H1 (cell line): Measurements from ENCODE around the gene ZBTB40. TPM values are rescaled to one million over a fixed set of nuclear protein-coding genes. Genes with fewer than 3 reads are reported as not detected.
A peak's percentile ranks its signal among the peaks of the same experiment; 100 is the strongest.

Experiments used
- CTCF ChIA-PET: fragments of 300-600 bp; sonication (Branson Sonifier 250); formaldehyde crosslinking; loops from one replicate; lab custom pipeline; 2021; ENCODE audit not compliant: partially characterized antibody; lab: Charles Lee
- POLR2A ChIA-PET: fragments of 300-600 bp; sonication (Branson Sonifier 250); formaldehyde crosslinking; loops from one replicate; lab custom pipeline; 2021; ENCODE audit warnings: inconsistent platforms; ENCODE audit not compliant: partially characterized antibody; lab: Charles Lee
- DNase-seq, 2 experiments: peaks; one replicate each; pipeline versions ENCODE4 v3.0.0 to v3.0.0-alpha.2; 2010 to 2022; ENCODE audit warnings: low spot score in 2 of 2, low read depth in 1 of 2, mixed read lengths in 1 of 2
- FAIRE-seq: peaks from 2 replicates; lab custom pipeline; 2011; peaks lifted over from hg19 to GRCh38; lab: Jason Lieb, UNC
- H2AFZ ChIP-seq: 2 replicates; pipeline ENCODE4 v1.8.1; 2012; ENCODE audit warnings: low read length, inconsistent platforms
- H2AK5ac ChIP-seq: 2 replicates; pipeline ENCODE4 v1.6.1; 2013; ENCODE audit warnings: low read depth, low read length
- H2BK120ac ChIP-seq: replicated peaks from 2 replicates; pipeline ENCODE3; 2013; ENCODE audit warnings: low read depth, low read length, inconsistent platforms
- H2BK12ac ChIP-seq: 2 replicates; pipeline ENCODE4 v1.6.1; 2013; ENCODE audit warnings: low read depth, low read length
- H2BK15ac ChIP-seq: 2 replicates; pipeline ENCODE4 v1.6.1; 2013; ENCODE audit warnings: low read length
- H2BK20ac ChIP-seq: 2 replicates; pipeline ENCODE4 v1.6.1; 2013; ENCODE audit warnings: low read length
- H2BK5ac ChIP-seq: 2 replicates; pipeline ENCODE4 v1.6.1; 2013; ENCODE audit warnings: low read depth, low read length
- H3K14ac ChIP-seq: 2 replicates; pipeline ENCODE4 v1.6.1; 2013; ENCODE audit warnings: inconsistent platforms; ENCODE audit not compliant: insufficient read length
- H3K18ac ChIP-seq: 2 replicates; pipeline ENCODE4 v1.6.1; 2013; ENCODE audit warnings: low read length; ENCODE audit errors: extremely low read depth
- H3K23ac ChIP-seq: 2 replicates; pipeline ENCODE4 v1.6.1; 2013; ENCODE audit warnings: inconsistent platforms; ENCODE audit not compliant: insufficient read length
- H3K23me2 ChIP-seq: 2 replicates; pipeline ENCODE4 v1.6.1; 2013; ENCODE audit warnings: low read depth, low read length
- H3K27ac ChIP-seq: 2 replicates; pipeline ENCODE4 v1.6.1; 2011; ENCODE audit warnings: low read depth, low read length, inconsistent platforms
- H3K27me3 ChIP-seq, 4 experiments: replicated peaks in 1 of 4; 1 replicate in 1 of 4; 2 replicates in 3 of 4; pipeline versions ENCODE4 v1.6.1 to v1.8.1; 2011 to 2013; ENCODE audit warnings: low read length in 3 of 4, mild to moderate bottlenecking in 3 of 4, inconsistent platforms in 2 of 4, mixed read lengths in 2 of 4, moderate library complexity in 1 of 4; ENCODE audit not compliant: control insufficient read depth in 3 of 4, insufficient read depth in 3 of 4; ENCODE audit errors: extremely low read depth in 1 of 4
- H3K36me3 ChIP-seq, 4 experiments: 2 replicates each; pipeline versions ENCODE4 v1.6.1 to v1.8.1; 2011 to 2013; ENCODE audit warnings: mild to moderate bottlenecking in 4 of 4, low read length in 3 of 4, moderate library complexity in 2 of 4, control low read depth in 1 of 4, inconsistent platforms in 1 of 4; ENCODE audit not compliant: insufficient read depth in 4 of 4, control insufficient read depth in 2 of 4
- H3K4ac ChIP-seq: replicated peaks from 2 replicates; pipeline ENCODE3; 2013; ENCODE audit warnings: low read length, low read depth, mixed read lengths, inconsistent platforms; ENCODE audit not compliant: insufficient read length
- H3K4me1 ChIP-seq, 4 experiments: replicated peaks in 1 of 4; 1 replicate in 1 of 4; 2 replicates in 3 of 4; pipeline versions ENCODE4 v1.6.1 to v1.8.1; 2011 to 2013; ENCODE audit warnings: low read length in 3 of 4, inconsistent platforms in 2 of 4, mixed read lengths in 1 of 4; ENCODE audit not compliant: insufficient read depth in 4 of 4, control insufficient read depth in 3 of 4
- H3K4me2 ChIP-seq, 2 experiments: 2 replicates each; pipeline versions ENCODE4 v1.6.1 to v1.8.1; 2011 to 2013; ENCODE audit warnings: low read depth in 2 of 2, low read length in 2 of 2, control low read depth in 1 of 2, inconsistent platforms in 1 of 2, mild to moderate bottlenecking in 1 of 2; ENCODE audit not compliant: insufficient read depth in 1 of 2
- H3K4me3 ChIP-seq, 4 experiments: fragments of 200-600, 300-600 bp in 1 of 4; sonication (generic), shearing (Covaris generic), sonication (Bioruptor Twin) in 1 of 4; 2 replicates each; pipeline versions ENCODE4 v1.5.1 to v1.8.1; 2011 to 2016; ENCODE audit warnings: low read length in 4 of 4, low read depth in 3 of 4, control low read depth in 2 of 4, inconsistent platforms in 2 of 4, mild to moderate bottlenecking in 2 of 4, mixed read lengths in 1 of 4, moderate library complexity in 1 of 4; ENCODE audit not compliant: insufficient read depth in 2 of 4; ENCODE audit errors: extremely low read depth in 1 of 4
- H3K56ac ChIP-seq: replicated peaks from 2 replicates; pipeline ENCODE3; 2013; ENCODE audit warnings: low read depth, mild to moderate bottlenecking, mixed read lengths, low read length, inconsistent platforms; ENCODE audit not compliant: insufficient read length
- H3K79me1 ChIP-seq: 2 replicates; pipeline ENCODE4 v1.6.1; 2013; ENCODE audit warnings: low read depth, low read length, control low read depth
- H3K79me2 ChIP-seq, 2 experiments: 2 replicates each; pipeline versions ENCODE4 v1.6.1 to v1.8.1; 2012 to 2013; ENCODE audit warnings: low read length in 2 of 2, mild to moderate bottlenecking in 2 of 2, inconsistent platforms in 1 of 2; ENCODE audit not compliant: insufficient read depth in 2 of 2, control insufficient read depth in 1 of 2
- H3K9ac ChIP-seq, 4 experiments: replicated peaks in 1 of 4; 1 replicate in 1 of 4; 2 replicates in 3 of 4; pipeline versions ENCODE4 v1.6.1 to v1.8.1; 2011 to 2013; ENCODE audit warnings: low read depth in 3 of 4, low read length in 3 of 4, control low read depth in 2 of 4, mild to moderate bottlenecking in 2 of 4, moderate library complexity in 2 of 4, inconsistent platforms in 1 of 4; ENCODE audit errors: extremely low read depth in 1 of 4
- H3K9me3 ChIP-seq, 2 experiments: 2 replicates each; pipeline versions ENCODE4 v1.6.1 to v1.8.1; 2012 to 2013; ENCODE audit warnings: mild to moderate bottlenecking in 2 of 2, moderate library complexity in 2 of 2, control low read depth in 1 of 2, inconsistent platforms in 1 of 2, low read depth in 1 of 2, low read length in 1 of 2, mixed read lengths in 1 of 2; ENCODE audit not compliant: insufficient read depth in 2 of 2
- H4K20me1 ChIP-seq, 2 experiments: replicated peaks in 1 of 2; 2 replicates each; pipeline versions ENCODE3 to v1.8.1; 2011 to 2013; ENCODE audit warnings: inconsistent platforms in 2 of 2, low read length in 2 of 2, mild to moderate bottlenecking in 1 of 2; ENCODE audit not compliant: insufficient read depth in 2 of 2, control insufficient read depth in 1 of 2
- H4K5ac ChIP-seq: 2 replicates; pipeline ENCODE4 v1.6.1; 2013; ENCODE audit warnings: low read length, low read depth, mixed read lengths, inconsistent platforms; ENCODE audit not compliant: insufficient read length
- H4K8ac ChIP-seq: 2 replicates; pipeline ENCODE4 v1.8.0; 2013; ENCODE audit warnings: mild to moderate bottlenecking, moderate library complexity, low read length, inconsistent platforms; ENCODE audit not compliant: insufficient read depth; ENCODE audit errors: extremely low read depth
- H4K91ac ChIP-seq: replicated peaks from 2 replicates; pipeline ENCODE3; 2013; ENCODE audit warnings: low read length, mixed read lengths, inconsistent platforms; ENCODE audit not compliant: insufficient read length
- CBX5 ChIP-seq: fragments of 300-800, 300-1000 bp; sonication (generic); IDR thresholded peaks from 2 replicates; pipeline ENCODE4 v1.7.1; 2016; ENCODE audit warnings: antibody characterized with exemption, low read length, low read depth
- CBX8 ChIP-seq: fragments of 300-800, 300-1000 bp; sonication (generic); IDR thresholded peaks from 2 replicates; pipeline ENCODE4 v1.7.1; 2016; ENCODE audit warnings: low read depth, low read length, borderline replicate concordance
- CHD1 ChIP-seq: IDR thresholded peaks from 2 replicates; pipeline ENCODE4 v1.6.1; 2012; ENCODE audit warnings: low read depth, low read length, improper control_type of control experiment
- SAP30 ChIP-seq: fragments of 300-600 bp; sonication (generic); IDR thresholded peaks from 2 replicates; pipeline ENCODE4 v1.7.1; 2012; ENCODE audit warnings: low read length, moderate library complexity, mild to moderate bottlenecking, inconsistent platforms; ENCODE audit not compliant: insufficient read depth, insufficient replicate concordance
- WGBS, 2 experiments: shearing (Covaris generic) in 1 of 2; methylation state at CpG; one replicate each; pipeline versions ENCODE4 v1.1.6 to v1.1.7; 2013 to 2015; ENCODE audit warnings: low lambda C conversion rate in 2 of 2, mixed read lengths in 2 of 2, inconsistent platforms in 1 of 2, low coverage in 1 of 2, missing lambda C conversion rate in 1 of 2; ENCODE audit not compliant: insufficient replicate concordance in 2 of 2, insufficient coverage in 1 of 2, insufficient read length in 1 of 2; ENCODE audit errors: extremely low coverage in 1 of 2, missing lambda C conversion rate in 1 of 2; 5-methylcytosine and 5-hydroxymethylcytosine counted together
- polyA plus RNA-seq, 7 experiments: library from polyadenylated mRNA; depleted of rRNA in 3 of 7; stranded (reverse) in 5 of 7; unstranded in 2 of 7; fragments of >200 nt in 5 of 7; fragments of 200-250 nt in 2 of 7; gene quantifications; 1 replicate in 5 of 7; 2 replicates in 1 of 7; 4 replicates in 1 of 7; pipeline versions ENCODE4 v1.2.1 to v1.2.3, GENCODE V29; 2011 to 2013; ENCODE audit warnings: missing spikeins in 2 of 7, mixed read lengths in 2 of 7
- total RNA-seq: library from RNA; stranded (reverse); fragmentation: NEBNext Ultra II Directional; extraction: Animal tissue kit (Norgen Biotek cat#: 25700); gene quantifications from 2 replicates; pipeline ENCODE4 v1.2.1, GENCODE V29; 2021
- TF ChIP-seq, protein P1 (sequence below): IDR thresholded peaks from 2 replicates; pipeline ENCODE4 v1.6.1; 2012; ENCODE audit warnings: inconsistent platforms

ZBTB40 gene
- total and polyA plus RNA-seq, 2 of the 8 experiments (the other 6 are each of a cell fraction or from before 2014, with no cell fraction given): 3.1 to 19.3 TPM

DNA sequence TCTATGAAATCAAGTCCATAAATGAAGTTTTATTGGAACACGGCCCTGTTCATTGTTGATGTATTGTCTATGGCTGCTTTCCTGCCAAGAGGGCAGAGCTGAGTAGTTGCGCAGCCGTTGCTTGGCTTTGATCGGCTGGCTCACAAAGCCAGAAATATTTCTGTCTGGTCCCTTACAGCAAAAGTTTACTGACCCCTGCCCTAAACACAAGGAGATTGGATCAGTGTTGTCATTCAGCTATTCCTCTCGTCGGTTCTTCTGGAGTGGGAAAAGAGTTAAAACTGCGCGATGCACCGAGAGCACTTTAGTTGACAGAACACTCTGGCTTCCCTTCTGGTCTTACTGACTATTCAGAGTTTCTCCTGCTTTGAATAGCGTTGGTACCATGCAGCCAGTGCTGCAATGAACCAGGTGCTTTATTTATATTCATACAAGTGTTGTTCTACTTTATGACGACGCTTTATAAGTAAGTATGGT is 868 bp downstream of the ZBTB40 start:
- no peak overlapping the region for H2BK12ac ChIP-seq
- no peak overlapping the region; the same call in 1 of the 2 replicates for H3K18ac ChIP-seq
- H4K91ac ChIP-seq: no peak overlapping the region
- no peaks in the 10 kb centered on the region for H3K27me3 ChIP-seq
- no peak overlapping the region for H3K23ac ChIP-seq
- H3K4me2 ChIP-seq: peak overlapping the region; percentile 81 to 98
- H2BK120ac ChIP-seq: no peak overlapping the region
- POLR2A ChIA-PET: interaction anchor here (1.2 to 2.1 kb wide), 5 partner anchors 8 to 15 kb away, joined by 3 to 6 read pairs (median 4); no protein-coding TSS in a partner anchor
- no peak for DNase-seq
- no peaks in the 10 kb centered on the region for H3K36me3 ChIP-seq
- 18% methylated on average over 12 of the region's 12 CpGs; no CpG with 5 or more reads in 1 of the 2 experiments for WGBS, 2 experiments
- peaks cover 0 to 37% of the 10 kb centered on the region in 2 experiments; a peak in 3 of 4 replicates for H3K79me2 ChIP-seq
- H3K9me3 ChIP-seq: no peaks in the 10 kb centered on the region; a peak in 1 of 4 replicates
- no peak overlapping the region for H3K56ac ChIP-seq
- CTCF ChIA-PET: interaction anchor here (0.6 to 1.7 kb wide), 6 partner anchors 11 to 190 kb away, joined by 3 to 7 read pairs (median 4); no protein-coding TSS in a partner anchor
- FAIRE-seq: no peak
- no peak overlapping the region for H3K4ac ChIP-seq
- no peak overlapping the region for H4K5ac ChIP-seq
- H3K27ac ChIP-seq: no peak overlapping the region
- H2BK15ac ChIP-seq: no peak overlapping the region
- peak overlapping the region in 3 of 4 experiments; percentile 50 to 52 (median 51); a peak in 5 of 7 replicates for H3K9ac ChIP-seq
- H4K8ac ChIP-seq: no peak overlapping the region
- peak overlapping the region; percentile 89; the same call in 1 of the 2 replicates for H2AFZ ChIP-seq
- H3K4me1 ChIP-seq: peaks cover 0 to 11% (median 3%) of the 10 kb centered on the region in 4 experiments; a peak in 4 of 7 replicates
- H3K79me1 ChIP-seq: peaks cover 2% of the 10 kb centered on the region; the same call in 1 of the 2 replicates
- H2BK20ac ChIP-seq: no peak overlapping the region
- TF ChIP-seq SAP30 (peak; percentile 1), CBX5 (no peak), CHD1 (no peak), CBX8 (no peak)
- TF ChIP-seq, protein P1, sequence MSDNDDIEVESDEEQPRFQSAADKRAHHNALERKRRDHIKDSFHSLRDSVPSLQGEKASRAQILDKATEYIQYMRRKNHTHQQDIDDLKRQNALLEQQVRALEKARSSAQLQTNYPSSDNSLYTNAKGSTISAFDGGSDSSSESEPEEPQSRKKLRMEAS: no peak
- no peak overlapping the region for H2AK5ac ChIP-seq
- peaks cover 7% of the 10 kb centered on the region for H3K23me2 ChIP-seq
- peaks cover 0 to 2% of the 10 kb centered on the region in 2 experiments for H4K20me1 ChIP-seq
- peak overlapping the region; percentile 89 to 94 (median 92) for H3K4me3 ChIP-seq
- H3K14ac ChIP-seq: no peak overlapping the region
- peak overlapping the region; percentile 63; the same call in 1 of the 2 replicates for H2BK5ac ChIP-seq
